ENCODE measurements around the gene DOP1A. TPM values are rescaled to one million over a fixed set of nuclear protein-coding genes. Genes with fewer than 3 reads are reported as not detected.

Gene DOP1A
- total RNA-seq, 1 experiment from 2014 or later, result 5.5 TPM

- POLR2A ChIA-PET (ENCODE audit: unreplicated experiment), result interaction anchor here (0.6 kb wide), 1 partner anchor 319 kb away, joined by 3 read pairs; no protein-coding TSS in a partner anchor
- CTCF ChIA-PET, result no interaction called here
- H3K4me1 ChIP-seq (ENCODE audit: insufficient read depth, low read length), result peaks cover 27% of the 10 kb centered on the region
- intact Hi-C loops (cut with micrococcal nuclease), result loop anchor here (10.0 kb wide), 1 partner anchor 955 kb away; the partner anchor contains the start of gene IBTK
- H3K4me2 ChIP-seq (ENCODE audit: low read length), result no peak overlapping the region; the same call in 1 of the 2 replicates
- TF ChIP-seq CTCF (conservative IDR thresholded peaks at IDR 0.05; ENCODE audit: low read depth, low read length) (no peak), EZH2 (IDR thresholded peaks at IDR 0.05; ENCODE audit: low read length, unreplicated experiment) (no peak), EZH2phosphoT487 (IDR thresholded peaks at IDR 0.05; ENCODE audit: borderline replicate concordance, low read length) (no peak)
- H3K27ac ChIP-seq (ENCODE audit: low read length), result peak overlapping the region; percentile 35; the same call in 1 of the 2 replicates
- DNase-seq (no peak), ATAC-seq (no peak)
- no peak overlapping the region for H3K9ac ChIP-seq (ENCODE audit: low read length)
- H2AFZ ChIP-seq (ENCODE audit: low read length), result no peak overlapping the region
- no peaks in the 10 kb centered on the region for H3K27me3 ChIP-seq (ENCODE audit: low read length)
- H4K20me1 ChIP-seq (ENCODE audit: low read length), result no peaks in the 10 kb centered on the region
- H3F3A ChIP-seq (ENCODE audit: low read length, unreplicated experiment), result no peaks in the 10 kb centered on the region
- BruUV-seq (replicated peaks), result no TSS peak
- H3K36me3 ChIP-seq (ENCODE audit: low read depth, low read length), result no peaks in the 10 kb centered on the region
- no peaks in the 10 kb centered on the region for H3K9me3 ChIP-seq (ENCODE audit: low read length)
- no peaks in the 10 kb centered on the region for H3K9me2 ChIP-seq (replicated peaks; ENCODE audit: low read length)
- H3K4me3 ChIP-seq (ENCODE audit: low read length), result no peak overlapping the region
- no peaks in the 10 kb centered on the region for H3K79me2 ChIP-seq (ENCODE audit: low read length)
Observed at GRCh38 chr6:83199173-83199862, 131.8 kb downstream of the DOP1A start.

GRCh38 chr6:83199863-83200225, 132.4 kb downstream of the DOP1A start:
- CTCF ChIA-PET, result interaction anchor here (0.7 kb wide), 1 partner anchor 16 kb away, joined by 3 read pairs; no protein-coding TSS in a partner anchor
- Histone ChIP-seq H3K9me2 (replicated peaks; ENCODE audit: low read length) (no peaks in the 10 kb centered on the region), H4K20me1 (ENCODE audit: low read length) (no peaks in the 10 kb centered on the region), H3K27ac (ENCODE audit: low read length) (peak overlapping the region; percentile 35; the same call in 1 of the 2 replicates), H3F3A (ENCODE audit: low read length, unreplicated experiment) (no peaks in the 10 kb centered on the region), H3K79me2 (ENCODE audit: low read length) (no peaks in the 10 kb centered on the region), H3K4me3 (ENCODE audit: low read length) (no peak overlapping the region), H3K9ac (ENCODE audit: low read length) (no peak overlapping the region), H3K27me3 (ENCODE audit: low read length) (no peaks in the 10 kb centered on the region), H3K4me1 (ENCODE audit: insufficient read depth, low read length) (peaks cover 22% of the 10 kb centered on the region), H3K4me2 (ENCODE audit: low read length) (no peak overlapping the region; the same call in 1 of the 2 replicates), H3K36me3 (ENCODE audit: low read depth, low read length) (no peaks in the 10 kb centered on the region), H3K9me3 (ENCODE audit: low read length) (no peaks in the 10 kb centered on the region), H2AFZ (ENCODE audit: low read length) (no peak overlapping the region)
- TF ChIP-seq CTCF (conservative IDR thresholded peaks at IDR 0.05; ENCODE audit: low read depth, low read length), result no peak
- intact Hi-C loops (cut with micrococcal nuclease), result loop anchor here (10.0 kb wide), 1 partner anchor 955 kb away; the partner anchor contains the start of gene IBTK
- peak; percentile 70 for ATAC-seq
- POLR2A ChIA-PET (ENCODE audit: unreplicated experiment), result interaction anchor here (0.6 kb wide), 1 partner anchor 318 kb away, joined by 3 read pairs; no protein-coding TSS in a partner anchor
- peak; percentile 75 for DNase-seq
- BruUV-seq (replicated peaks), result no TSS peak

- Histone ChIP-seq H3K9me3 (ENCODE audit: low read length) (no peaks in the 10 kb centered on the region), H3K4me3 (ENCODE audit: low read length) (no peak overlapping the region), H3K27ac (ENCODE audit: low read length) (no peak overlapping the region), H3F3A (ENCODE audit: low read length, unreplicated experiment) (no peaks in the 10 kb centered on the region), H3K4me1 (ENCODE audit: insufficient read depth, low read length) (peaks cover 20% of the 10 kb centered on the region), H2AFZ (ENCODE audit: low read length) (no peak overlapping the region), H3K9me2 (replicated peaks; ENCODE audit: low read length) (no peaks in the 10 kb centered on the region), H3K36me3 (ENCODE audit: low read depth, low read length) (no peaks in the 10 kb centered on the region), H3K27me3 (ENCODE audit: low read length) (no peaks in the 10 kb centered on the region), H3K9ac (ENCODE audit: low read length) (no peak overlapping the region), H3K4me2 (ENCODE audit: low read length) (no peak overlapping the region), H3K79me2 (ENCODE audit: low read length) (no peaks in the 10 kb centered on the region), H4K20me1 (ENCODE audit: low read length) (no peaks in the 10 kb centered on the region)
- intact Hi-C loops (cut with micrococcal nuclease), result no loop called here
- BruUV-seq (replicated peaks), result no TSS peak
- no peak for TF ChIP-seq EZH2phosphoT487 (IDR thresholded peaks at IDR 0.05; ENCODE audit: borderline replicate concordance, low read length)
- TF ChIP-seq CTCF (conservative IDR thresholded peaks at IDR 0.05; ENCODE audit: low read depth, low read length), result no peak
- TF ChIP-seq EZH2 (IDR thresholded peaks at IDR 0.05; ENCODE audit: low read length, unreplicated experiment), result no peak
- POLR2A ChIA-PET (ENCODE audit: unreplicated experiment), result no interaction called here
- CTCF ChIA-PET, result no interaction called here
- ATAC-seq (no peak), DNase-seq (no peak)
Observed at GRCh38 chr6:83202031-83202430, 134.6 kb downstream of the DOP1A start.

Data from PC-3 (cell line).